A549 (cell line): ENCODE results near the gene SCAMP1.

ENCODE experiments used
- NR3C1 ChIP-seq: fragments of >200 bp; sonication (Bioruptor Twin); formaldehyde crosslinking; IDR thresholded peaks from 3 replicates; pipeline ENCODE4 v1.6.1; 2017
- RAD21 ChIP-seq, 2 experiments: fragments of >200 bp in 1 of 2; sonication (Bioruptor Twin) in 1 of 2; formaldehyde crosslinking in 1 of 2; IDR thresholded peaks in 1 of 2; conservative IDR thresholded peaks in 1 of 2; 2 replicates in 1 of 2; 3 replicates in 1 of 2; pipeline ENCODE4 v1.6.1; 2012 to 2018; ENCODE audit warnings: inconsistent platforms in 1 of 2

- TF ChIP-seq RAD21 (conservative IDR thresholded peaks at IDR 0.05 in 1 of 2, IDR thresholded peaks at IDR 0.05 in 1 of 2) (peak; percentile 79 to 81), NR3C1 (no peak)
These were observed 107.4 kb downstream of the SCAMP1 start for GRCh38 chr5:78467752-78468357.
